HFFc6 (cell line): ENCODE data around the gene ARHGAP36. TPM values are rescaled to one million over a fixed set of nuclear protein-coding genes. Genes with fewer than 3 reads are reported as not detected.

ENCODE experiments used
- DNase-seq: peaks from one replicate; pipeline ENCODE4 v3.0.0-alpha.2; 2018
- H3K27ac Mint-ChIP-seq: 2 replicates; pipeline ENCODE4 v1.8.0; 2020; ENCODE audit warnings: mild to moderate bottlenecking, mixed read lengths
- H3K27me3 Mint-ChIP-seq: 2 replicates; pipeline ENCODE4 v1.8.0; 2021; ENCODE audit warnings: mild to moderate bottlenecking, moderate library complexity, mixed read lengths; ENCODE audit not compliant: insufficient read depth
- H3K36me3 Mint-ChIP-seq: 2 replicates; pipeline ENCODE4 v1.8.0; 2021; ENCODE audit warnings: low read depth, mixed read lengths
- H3K4me1 Mint-ChIP-seq: 2 replicates; pipeline ENCODE4 v1.8.0; 2020; ENCODE audit warnings: low read depth, mixed read lengths
- H3K4me3 Mint-ChIP-seq: 2 replicates; pipeline ENCODE4 v1.8.0; 2020; ENCODE audit warnings: mild to moderate bottlenecking, moderate library complexity, mixed read lengths
- H3K9me3 Mint-ChIP-seq: 2 replicates; pipeline ENCODE4 v1.8.0; 2020; ENCODE audit warnings: mild to moderate bottlenecking, mixed read lengths
- CTCF ChIP-seq: fragments of 200-600 bp; sonication (generic); IDR thresholded peaks from 2 replicates; pipeline ENCODE4 v1.5.0; 2021; ENCODE audit warnings: antibody characterized with exemption, mild to moderate bottlenecking
- total RNA-seq, 6 experiments: library from RNA; stranded (reverse); fragmentation: NEBNext Ultra II Directional; extraction: Animal tissue kit (Norgen Biotek cat#: 25700); gene quantifications; 2 replicates in 1 of 6; 3 replicates in 5 of 6; pipeline ENCODE4 v1.2.3, GENCODE V29; 2021

ARHGAP36 gene
- total RNA-seq, 6 experiments from 2014 or later: not detected

GRCh38 chrX:131040781-131041180 is 17.4 kb upstream of the ARHGAP36 start:
- Mint-ChIP-seq H3K36me3 (no peaks in the 10 kb centered on the region), H3K4me3 (no peak overlapping the region), H3K27me3 (peaks cover 4% of the 10 kb centered on the region), H3K27ac (no peak overlapping the region), H3K4me1 (no peaks in the 10 kb centered on the region), H3K9me3 (no peaks in the 10 kb centered on the region)
- TF ChIP-seq CTCF: no peak
- DNase-seq: no peak

- peaks cover 4% of the 10 kb centered on the region for H3K27me3 Mint-ChIP-seq
- TF ChIP-seq CTCF: no peak
- DNase-seq: no peak
- no peaks in the 10 kb centered on the region for H3K36me3 Mint-ChIP-seq
- no peak overlapping the region for H3K27ac Mint-ChIP-seq
- H3K9me3 Mint-ChIP-seq: no peaks in the 10 kb centered on the region
- no peaks in the 10 kb centered on the region for H3K4me1 Mint-ChIP-seq
- H3K4me3 Mint-ChIP-seq: no peak overlapping the region
Measured at GRCh38 chrX:131041667-131042066, 16.5 kb upstream of the ARHGAP36 start.

GRCh38 chrX:131045726-131046125 is 12.4 kb upstream of the ARHGAP36 start:
- Mint-ChIP-seq H3K4me1 (no peaks in the 10 kb centered on the region), H3K27me3 (peaks cover 4% of the 10 kb centered on the region), H3K9me3 (no peaks in the 10 kb centered on the region), H3K4me3 (no peak overlapping the region), H3K36me3 (no peaks in the 10 kb centered on the region), H3K27ac (no peak overlapping the region)
- no peak for DNase-seq
- TF ChIP-seq CTCF: no peak

- H3K9me3 Mint-ChIP-seq: no peaks in the 10 kb centered on the region
- H3K36me3 Mint-ChIP-seq: no peaks in the 10 kb centered on the region
- no peak for DNase-seq
- TF ChIP-seq CTCF: no peak
- H3K27ac Mint-ChIP-seq: no peak overlapping the region
- H3K27me3 Mint-ChIP-seq: peaks cover 6% of the 10 kb centered on the region
- H3K4me3 Mint-ChIP-seq: no peak overlapping the region
- no peaks in the 10 kb centered on the region for H3K4me1 Mint-ChIP-seq
Measured at GRCh38 chrX:131046596-131046995, 11.6 kb upstream of the ARHGAP36 start.

GRCh38 chrX:131047180-131047579 is 11.0 kb upstream of the ARHGAP36 start:
- Mint-ChIP-seq H3K27me3 (peaks cover 6% of the 10 kb centered on the region), H3K4me1 (no peaks in the 10 kb centered on the region), H3K27ac (no peak overlapping the region), H3K9me3 (no peaks in the 10 kb centered on the region), H3K4me3 (no peak overlapping the region), H3K36me3 (no peaks in the 10 kb centered on the region)
- no peak for DNase-seq
- no peak for TF ChIP-seq CTCF

GRCh38 chrX:131053076-131053475 is 5.1 kb upstream of the ARHGAP36 start:
- no peaks in the 10 kb centered on the region for H3K36me3 Mint-ChIP-seq
- H3K27me3 Mint-ChIP-seq: peaks cover 2% of the 10 kb centered on the region; the same call in 1 of the 2 replicates
- no peak overlapping the region for H3K27ac Mint-ChIP-seq
- DNase-seq: no peak
- H3K9me3 Mint-ChIP-seq: no peaks in the 10 kb centered on the region
- no peaks in the 10 kb centered on the region for H3K4me1 Mint-ChIP-seq
- no peak for TF ChIP-seq CTCF
- no peak overlapping the region for H3K4me3 Mint-ChIP-seq
